KMS-11 (cell line): Measurements from ENCODE around the gene FAM135A.
"Not testable (repeated sequence)": the region's sequence is repeated elsewhere in the genome, so short reads cannot be mapped to it uniquely, and the experiment has no call there.

Experiments used
- H2AFZ ChIP-seq: fragments of 200-600 bp; sonication (generic); 2 replicates; pipeline ENCODE4 v1.6.1; 2016; ENCODE audit warnings: antibody characterized with exemption, mixed run types, low read depth
- H3K27ac ChIP-seq: fragments of 200-600 bp; sonication (generic); 2 replicates; pipeline ENCODE4 v1.6.1; 2016; ENCODE audit warnings: mild to moderate bottlenecking, mixed run types
- H3K27me3 ChIP-seq: fragments of 200-600 bp; sonication (generic); 2 replicates; pipeline ENCODE4 v1.6.1; 2017; ENCODE audit warnings: mild to moderate bottlenecking, low read depth, mixed run types, moderate library complexity; ENCODE audit not compliant: insufficient read depth
- H3K36me3 ChIP-seq: fragments of 200-600 bp; sonication (generic); 2 replicates; pipeline ENCODE4 v1.6.1; 2017; ENCODE audit warnings: mild to moderate bottlenecking, mixed run types; ENCODE audit not compliant: insufficient read depth
- H3K4me1 ChIP-seq: fragments of 200-600 bp; sonication (generic); 2 replicates; pipeline ENCODE4 v1.6.1; 2016; ENCODE audit warnings: mild to moderate bottlenecking, low read depth, mixed run types; ENCODE audit not compliant: poor library complexity, severe bottlenecking
- H3K4me2 ChIP-seq: fragments of 200-600 bp; sonication (generic); 2 replicates; pipeline ENCODE4 v1.7.0; 2016; ENCODE audit warnings: mild to moderate bottlenecking, mixed run types
- H3K4me3 ChIP-seq: fragments of 200-600 bp; sonication (generic); IDR thresholded peaks from 2 replicates; pipeline ENCODE4 v1.6.1; 2017; ENCODE audit warnings: low read depth, low read length, mixed read lengths; ENCODE audit not compliant: insufficient read depth
- H3K79me2 ChIP-seq: fragments of 200-600 bp; sonication (generic); 2 replicates; pipeline ENCODE4 v1.6.1; 2016; ENCODE audit warnings: low read depth, mixed run types; ENCODE audit not compliant: insufficient read depth
- H3K9ac ChIP-seq: fragments of 200-600 bp; sonication (generic); 2 replicates; pipeline ENCODE4 v1.6.1; 2016; ENCODE audit warnings: mild to moderate bottlenecking, mixed run types
- H4K20me1 ChIP-seq: fragments of 200-600 bp; sonication (generic); 2 replicates; pipeline ENCODE4 v1.6.1; 2016; ENCODE audit warnings: mild to moderate bottlenecking, mixed run types; ENCODE audit not compliant: insufficient read depth
- TF ChIP-seq, protein P1 (sequence below): fragments of 200-600 bp; sonication (generic); conservative IDR thresholded peaks from 2 replicates; pipeline ENCODE4 v1.6.1; 2017; ENCODE audit warnings: low read depth, mild to moderate bottlenecking, antibody characterized with exemption, low read length, moderate library complexity, mixed read lengths

FAM135A gene

GRCh38 chr6:70424291-70424690 lies 11.0 kb downstream of the FAM135A start:
- no peaks in the 10 kb centered on the region for H3K36me3 ChIP-seq
- no peak overlapping the region for H3K9ac ChIP-seq
- no peaks in the 10 kb centered on the region for H4K20me1 ChIP-seq
- no peak overlapping the region for H3K27ac ChIP-seq
- TF ChIP-seq, protein P1, sequence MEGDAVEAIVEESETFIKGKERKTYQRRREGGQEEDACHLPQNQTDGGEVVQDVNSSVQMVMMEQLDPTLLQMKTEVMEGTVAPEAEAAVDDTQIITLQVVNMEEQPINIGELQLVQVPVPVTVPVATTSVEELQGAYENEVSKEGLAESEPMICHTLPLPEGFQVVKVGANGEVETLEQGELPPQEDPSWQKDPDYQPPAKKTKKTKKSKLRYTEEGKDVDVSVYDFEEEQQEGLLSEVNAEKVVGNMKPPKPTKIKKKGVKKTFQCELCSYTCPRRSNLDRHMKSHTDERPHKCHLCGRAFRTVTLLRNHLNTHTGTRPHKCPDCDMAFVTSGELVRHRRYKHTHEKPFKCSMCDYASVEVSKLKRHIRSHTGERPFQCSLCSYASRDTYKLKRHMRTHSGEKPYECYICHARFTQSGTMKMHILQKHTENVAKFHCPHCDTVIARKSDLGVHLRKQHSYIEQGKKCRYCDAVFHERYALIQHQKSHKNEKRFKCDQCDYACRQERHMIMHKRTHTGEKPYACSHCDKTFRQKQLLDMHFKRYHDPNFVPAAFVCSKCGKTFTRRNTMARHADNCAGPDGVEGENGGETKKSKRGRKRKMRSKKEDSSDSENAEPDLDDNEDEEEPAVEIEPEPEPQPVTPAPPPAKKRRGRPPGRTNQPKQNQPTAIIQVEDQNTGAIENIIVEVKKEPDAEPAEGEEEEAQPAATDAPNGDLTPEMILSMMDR: no peak
- H3K4me1 ChIP-seq: no peaks in the 10 kb centered on the region
- no peaks in the 10 kb centered on the region for H3K27me3 ChIP-seq
- H2AFZ ChIP-seq: no peak overlapping the region
- H3K4me2 ChIP-seq: no peak overlapping the region
- no peaks in the 10 kb centered on the region for H3K79me2 ChIP-seq
- H3K4me3 ChIP-seq: no peak overlapping the region

GRCh38 chr6:70436320-70436719 lies 23.0 kb downstream of the FAM135A start:
- H3K4me2 ChIP-seq: no peak overlapping the region
- H3K27me3 ChIP-seq: no peaks in the 10 kb centered on the region
- H3K4me3 ChIP-seq: no peak overlapping the region
- H3K27ac ChIP-seq: no peak overlapping the region
- no peak overlapping the region for H2AFZ ChIP-seq
- H3K79me2 ChIP-seq: no peaks in the 10 kb centered on the region
- H3K36me3 ChIP-seq: no peaks in the 10 kb centered on the region
- no peaks in the 10 kb centered on the region for H4K20me1 ChIP-seq
- TF ChIP-seq, protein P1: no peak
- H3K4me1 ChIP-seq: no peaks in the 10 kb centered on the region
- no peak overlapping the region for H3K9ac ChIP-seq

GRCh38 chr6:70445001-70445400 lies 31.7 kb downstream of the FAM135A start:
- H3K36me3 ChIP-seq: no peaks in the 10 kb centered on the region
- H3K4me1 ChIP-seq: no peaks in the 10 kb centered on the region
- H3K27me3 ChIP-seq: no peaks in the 10 kb centered on the region
- H3K79me2 ChIP-seq: no peaks in the 10 kb centered on the region
- no peaks in the 10 kb centered on the region for H4K20me1 ChIP-seq
- H3K9ac ChIP-seq: no peak overlapping the region
- no peak overlapping the region for H2AFZ ChIP-seq
- H3K4me2 ChIP-seq: no peak overlapping the region
- no peak overlapping the region for H3K27ac ChIP-seq
- TF ChIP-seq, protein P1: no peak
- H3K4me3 ChIP-seq: no peak overlapping the region

DNA sequence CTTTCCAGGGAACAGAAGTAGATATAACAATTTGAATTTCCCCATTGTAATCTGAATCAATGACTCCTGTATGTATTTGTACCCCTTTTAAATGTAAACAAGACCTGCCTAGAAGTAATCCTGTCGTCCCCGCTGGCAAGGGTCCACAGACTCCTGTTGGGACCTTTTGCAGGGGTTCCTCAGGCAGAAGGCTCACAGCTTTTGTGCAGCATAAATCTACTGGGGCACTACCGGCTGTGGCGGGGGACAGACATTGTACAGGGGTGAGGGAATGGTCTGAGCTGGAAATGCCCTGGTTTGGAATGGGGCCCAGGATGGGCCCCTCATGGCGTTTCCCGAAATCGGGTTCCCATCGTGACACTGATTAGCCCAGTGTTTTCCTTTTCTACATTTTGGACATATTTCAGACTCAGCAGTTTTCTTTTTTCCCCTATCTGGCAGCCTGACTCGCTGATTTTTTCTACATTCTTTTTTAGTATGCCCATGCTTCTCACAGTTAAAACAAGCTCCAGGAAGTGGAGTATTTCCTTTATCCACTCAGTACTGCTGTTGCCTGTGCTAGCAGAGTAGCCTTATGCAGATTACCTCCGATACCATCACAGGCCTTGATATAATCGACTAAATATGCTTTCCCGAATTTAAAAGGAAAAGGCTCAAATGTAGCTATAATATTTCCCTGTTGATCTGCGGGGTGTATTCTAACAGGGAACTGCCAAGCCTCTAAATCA lies 34.2 kb downstream of the FAM135A start:
- H3K79me2 ChIP-seq, H3K36me3 ChIP-seq, H3K4me3 ChIP-seq, H3K9ac ChIP-seq, H3K27me3 ChIP-seq, H3K4me2 ChIP-seq, H2AFZ ChIP-seq, H3K4me1 ChIP-seq, H4K20me1 ChIP-seq, H3K27ac ChIP-seq: not testable (repeated sequence)

DNA sequence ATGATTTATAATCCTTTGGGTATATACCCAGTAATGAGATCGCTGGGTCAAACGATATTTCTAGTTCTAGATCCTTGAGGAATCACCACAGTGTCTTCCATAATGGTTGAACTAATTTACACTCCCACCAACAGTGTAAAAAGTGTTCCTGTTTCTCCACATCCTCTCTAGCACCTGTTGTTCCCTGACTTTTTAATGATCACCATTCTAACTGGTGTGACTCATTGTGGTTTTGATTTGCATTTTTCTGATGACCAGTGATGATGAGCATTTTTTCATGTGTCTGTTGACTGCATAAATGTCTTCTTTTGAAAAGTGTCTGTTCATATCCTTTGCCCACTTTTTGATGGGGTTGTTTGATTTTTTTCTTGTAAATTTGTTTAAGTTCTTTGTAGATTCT lies 40.6 kb downstream of the FAM135A start:
- H3K4me2 ChIP-seq, H3K9ac ChIP-seq, H3K79me2 ChIP-seq, H3K4me1 ChIP-seq, H3K4me3 ChIP-seq, H2AFZ ChIP-seq, H3K36me3 ChIP-seq, H4K20me1 ChIP-seq, H3K27ac ChIP-seq, H3K27me3 ChIP-seq: not testable (repeated sequence)
